A549 (cell line): ENCODE data around the gene MRPL11. TPM values are rescaled to one million over a fixed set of nuclear protein-coding genes. Genes with fewer than 3 reads are reported as not detected.

Source experiments
- ATAC-seq, 2 experiments: fragments of 200-7000 bp in 1 of 2; fragments of >200 bp in 1 of 2; cut with Nextera tagmentation in 1 of 2; cut with Tn5 transposase in 1 of 2; 3 replicates each; pipeline versions ENCODE4 v1.8.0 to v1.9.1; 2018 to 2020; ENCODE audit warnings: mild to moderate bottlenecking in 1 of 2, moderate library complexity in 1 of 2
- CTCF ChIA-PET: fragments of 300-600 bp; sonication (Branson Sonifier 250); formaldehyde crosslinking; extraction: SDS; loops from one replicate; lab custom pipeline; 2021; ENCODE audit warnings: antibody characterized with exemption, inconsistent platforms; lab: Yijun Ruan, JAX
- POLR2A ChIA-PET: fragments of 350-600 bp; formaldehyde crosslinking; extraction: SDS; loops from one replicate; lab custom pipeline; 2021; ENCODE audit warnings: antibody characterized with exemption, inconsistent platforms; lab: Yijun Ruan, JAX
- DNase-seq, 2 experiments: peaks; one replicate each; pipeline versions ENCODE4 v3.0.0 to v3.0.0-alpha.2; 2011 to 2016; ENCODE audit warnings: low read depth in 1 of 2, low spot score in 1 of 2
- FAIRE-seq: peaks from 2 replicates; lab custom pipeline; 2011; peaks lifted over from hg19 to GRCh38; lab: Jason Lieb, UNC
- H3K27ac ChIP-seq, 2 experiments: fragments of >200 bp; sonication (Bioruptor Twin); formaldehyde crosslinking; 3 replicates each; pipeline ENCODE4 v1.5.1; 2016 to 2017
- H3K4me1 ChIP-seq: fragments of >200 bp; sonication (Bioruptor Twin); formaldehyde crosslinking; 3 replicates; pipeline ENCODE4 v1.6.1; 2016
- H3K4me2 ChIP-seq: fragments of >200 bp; sonication (Bioruptor Twin); formaldehyde crosslinking; 3 replicates; pipeline ENCODE4 v1.6.1; 2016
- H3K4me3 ChIP-seq: fragments of >200 bp; sonication (Bioruptor Twin); formaldehyde crosslinking; 3 replicates; pipeline ENCODE4 v1.5.1; 2016
- H3K9me3 ChIP-seq: fragments of >200 bp; sonication (Bioruptor Twin); formaldehyde crosslinking; 3 replicates; pipeline ENCODE4 v1.6.1; 2016
- CBX2 ChIP-seq: fragments of 200-600 bp; sonication (generic); IDR thresholded peaks from 2 replicates; pipeline ENCODE4 v1.6.1; 2016; ENCODE audit warnings: low read depth, mild to moderate bottlenecking, borderline replicate concordance
- CBX8 ChIP-seq: fragments of 200-600 bp; sonication (generic); IDR thresholded peaks from 2 replicates; pipeline ENCODE4 v1.6.1; 2016
- CEBPB ChIP-seq, 2 experiments: fragments of >200 bp in 1 of 2; sonication (Bioruptor Twin) in 1 of 2; formaldehyde crosslinking in 1 of 2; IDR thresholded peaks; 2 replicates each; pipeline ENCODE4 v1.6.1; 2012 to 2016
- CHD2 ChIP-seq: fragments of 150-350 bp; IDR thresholded peaks from 2 replicates; pipeline ENCODE4 v1.6.1; 2014; ENCODE audit warnings: low read length; ENCODE audit not compliant: partially characterized antibody
- ESRRA ChIP-seq: fragments of 150-350 bp; IDR thresholded peaks from 2 replicates; pipeline ENCODE4 v1.6.1; 2014; ENCODE audit warnings: mild to moderate bottlenecking, low read length, borderline replicate concordance
- FOSB ChIP-seq: fragments of 250-450 bp; sonication (Bioruptor Pico); IDR thresholded peaks from 2 replicates; pipeline ENCODE4 v1.5.0; 2020; ENCODE audit warnings: mild to moderate bottlenecking, moderate library complexity
- HOXB13 ChIP-seq: fragments of 250-450 bp; sonication (Bioruptor Pico); IDR thresholded peaks from 2 replicates; pipeline ENCODE4 v1.5.0; 2020; ENCODE audit warnings: low read depth, mild to moderate bottlenecking, moderate library complexity
- JUN ChIP-seq, 2 experiments: fragments of >200 bp; sonication (Bioruptor Twin); formaldehyde crosslinking; IDR thresholded peaks; 2 replicates in 1 of 2; 3 replicates in 1 of 2; pipeline ENCODE4 v1.6.1; 2016 to 2017
- KDM1A ChIP-seq: fragments of 200-600 bp; sonication (generic); IDR thresholded peaks from 2 replicates; pipeline ENCODE4 v1.6.1; 2016; ENCODE audit warnings: low read depth, mild to moderate bottlenecking
- KDM5A ChIP-seq: fragments of 200-600 bp; sonication (generic); IDR thresholded peaks from 2 replicates; pipeline ENCODE4 v1.6.1; 2016; ENCODE audit warnings: antibody characterized with exemption, mild to moderate bottlenecking
- MAZ ChIP-seq: fragments of 150-350 bp; IDR thresholded peaks from 2 replicates; pipeline ENCODE4 v1.6.1; 2014; ENCODE audit warnings: antibody characterized with exemption, low read depth, low read length, borderline replicate concordance
- PHF8 ChIP-seq: fragments of 200-600 bp; sonication (generic); IDR thresholded peaks from 2 replicates; pipeline ENCODE4 v1.6.1; 2016; ENCODE audit warnings: low read depth, mild to moderate bottlenecking, antibody characterized with exemption, moderate library complexity, borderline replicate concordance
- POLR2A ChIP-seq: IDR thresholded peaks from 2 replicates; pipeline ENCODE4 v1.6.1; 2012; ENCODE audit warnings: mild to moderate bottlenecking, low read length
- RNF2 ChIP-seq: fragments of 200-600 bp; sonication (generic); IDR thresholded peaks from 2 replicates; pipeline ENCODE4 v1.6.1; 2016; ENCODE audit warnings: low read depth, mild to moderate bottlenecking, antibody characterized with exemption, moderate library complexity, borderline replicate concordance
- ZSCAN20 ChIP-seq: fragments of 250-450 bp; sonication (Bioruptor Pico); IDR thresholded peaks from 2 replicates; pipeline ENCODE4 v1.8.0; 2022; ENCODE audit warnings: mild to moderate bottlenecking, moderate library complexity
- WGBS: methylation state at CpG from one replicate; pipeline ENCODE4 v1.1.6; 2017; ENCODE audit errors: missing lambda C conversion rate; 5-methylcytosine and 5-hydroxymethylcytosine counted together
- polyA plus RNA-seq, 4 experiments: library from polyadenylated mRNA; depleted of rRNA in 3 of 4; stranded (reverse); fragments of >200 nt; fragmentation: RNase III in 1 of 4; extraction: RNeasy Plus Mini Kit Qiagen cat#74134 plus additional on column Dnase treatment in 1 of 4; gene quantifications; 2 replicates in 3 of 4; 3 replicates in 1 of 4; pipeline ENCODE4 v1.2.3, GENCODE V29; 2011 to 2017
- TF ChIP-seq, protein P1 (sequence below): fragments of 250-450 bp; sonication (Bioruptor Pico); IDR thresholded peaks from 2 replicates; pipeline ENCODE4 v1.5.0; 2021; ENCODE audit warnings: mild to moderate bottlenecking, moderate library complexity, borderline replicate concordance
- TF ChIP-seq, protein P2 (sequence below): fragments of 200-600 bp; sonication (generic); IDR thresholded peaks from 2 replicates; pipeline ENCODE4 v1.6.1; 2016; ENCODE audit warnings: antibody characterized with exemption, mild to moderate bottlenecking, moderate library complexity
- TF ChIP-seq, protein P3 (sequence below): IDR thresholded peaks from 2 replicates; pipeline ENCODE4 v1.6.1; 2012
- TF ChIP-seq, protein P4 (sequence below): fragments of >200 bp; sonication (Bioruptor Twin); formaldehyde crosslinking; IDR thresholded peaks from 2 replicates; pipeline ENCODE4 v1.6.1; 2016
- TF ChIP-seq, protein P5 (sequence below): fragments of >200 bp; sonication (Bioruptor Twin); formaldehyde crosslinking; IDR thresholded peaks from 3 replicates; pipeline ENCODE4 v1.5.1; 2016

The MRPL11 gene
- polyA plus RNA-seq, 2 of the 4 experiments (the other 2 are of a cell fraction): 62.9 to 73.8 TPM

DNA sequence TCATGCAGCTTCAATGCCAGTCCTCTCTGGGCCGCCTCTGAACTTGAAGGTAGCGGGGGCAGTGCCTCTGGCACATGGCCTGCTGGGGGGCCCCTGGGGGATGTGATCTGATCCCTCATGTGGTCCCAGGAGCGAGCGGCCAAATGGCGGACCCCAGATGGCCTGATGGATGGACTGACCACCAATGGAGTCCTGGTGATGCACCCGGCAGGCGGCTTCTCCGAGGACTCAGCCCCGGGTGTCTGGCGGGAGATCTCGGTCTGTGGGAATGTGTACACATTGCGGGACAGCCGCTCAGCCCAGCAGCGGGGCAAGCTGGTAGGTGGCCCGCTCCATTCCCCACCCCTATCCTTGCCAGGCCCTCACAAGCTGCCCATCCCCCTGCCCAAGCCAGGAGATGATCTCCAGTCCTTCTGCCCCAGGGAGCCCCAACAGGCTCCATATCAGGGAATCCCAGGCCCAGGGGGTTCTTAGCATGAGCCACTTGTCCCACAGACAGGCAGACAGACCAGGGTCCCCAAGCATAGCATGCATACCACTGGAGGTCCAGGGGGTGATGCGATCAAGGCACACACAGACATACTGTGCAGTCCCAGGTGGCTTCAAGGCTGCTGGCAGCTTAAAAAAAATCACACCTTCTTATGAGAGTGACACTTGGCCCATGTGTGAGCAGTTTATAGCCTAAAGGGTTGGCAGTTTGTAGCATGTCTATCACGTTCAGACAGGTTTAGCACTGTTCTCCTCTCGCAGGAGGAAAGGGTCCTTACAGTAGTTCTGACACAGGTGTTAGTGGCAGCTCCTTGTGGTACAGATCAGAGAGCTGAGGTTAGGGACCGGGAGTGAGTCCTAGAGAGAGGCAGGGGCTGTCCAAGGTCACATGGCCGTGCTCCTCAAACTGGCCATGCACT lies 35.2 kb upstream of the MRPL11 start:
- TF ChIP-seq PHF8 (no peak), KDM1A (no peak), FOSB (CRISPR knock-in tag) (no peak), POLR2A (no peak)
- TF ChIP-seq, protein P1, sequence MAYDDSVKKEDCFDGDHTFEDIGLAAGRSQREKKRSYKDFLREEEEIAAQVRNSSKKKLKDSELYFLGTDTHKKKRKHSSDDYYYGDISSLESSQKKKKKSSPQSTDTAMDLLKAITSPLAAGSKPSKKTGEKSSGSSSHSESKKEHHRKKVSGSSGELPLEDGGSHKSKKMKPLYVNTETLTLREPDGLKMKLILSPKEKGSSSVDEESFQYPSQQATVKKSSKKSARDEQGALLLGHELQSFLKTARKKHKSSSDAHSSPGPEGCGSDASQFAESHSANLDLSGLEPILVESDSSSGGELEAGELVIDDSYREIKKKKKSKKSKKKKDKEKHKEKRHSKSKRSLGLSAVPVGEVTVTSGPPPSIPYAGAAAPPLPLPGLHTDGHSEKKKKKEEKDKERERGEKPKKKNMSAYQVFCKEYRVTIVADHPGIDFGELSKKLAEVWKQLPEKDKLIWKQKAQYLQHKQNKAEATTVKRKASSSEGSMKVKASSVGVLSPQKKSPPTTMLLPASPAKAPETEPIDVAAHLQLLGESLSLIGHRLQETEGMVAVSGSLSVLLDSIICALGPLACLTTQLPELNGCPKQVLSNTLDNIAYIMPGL (CRISPR knock-in tag): no peak
- TF ChIP-seq, protein P2, sequence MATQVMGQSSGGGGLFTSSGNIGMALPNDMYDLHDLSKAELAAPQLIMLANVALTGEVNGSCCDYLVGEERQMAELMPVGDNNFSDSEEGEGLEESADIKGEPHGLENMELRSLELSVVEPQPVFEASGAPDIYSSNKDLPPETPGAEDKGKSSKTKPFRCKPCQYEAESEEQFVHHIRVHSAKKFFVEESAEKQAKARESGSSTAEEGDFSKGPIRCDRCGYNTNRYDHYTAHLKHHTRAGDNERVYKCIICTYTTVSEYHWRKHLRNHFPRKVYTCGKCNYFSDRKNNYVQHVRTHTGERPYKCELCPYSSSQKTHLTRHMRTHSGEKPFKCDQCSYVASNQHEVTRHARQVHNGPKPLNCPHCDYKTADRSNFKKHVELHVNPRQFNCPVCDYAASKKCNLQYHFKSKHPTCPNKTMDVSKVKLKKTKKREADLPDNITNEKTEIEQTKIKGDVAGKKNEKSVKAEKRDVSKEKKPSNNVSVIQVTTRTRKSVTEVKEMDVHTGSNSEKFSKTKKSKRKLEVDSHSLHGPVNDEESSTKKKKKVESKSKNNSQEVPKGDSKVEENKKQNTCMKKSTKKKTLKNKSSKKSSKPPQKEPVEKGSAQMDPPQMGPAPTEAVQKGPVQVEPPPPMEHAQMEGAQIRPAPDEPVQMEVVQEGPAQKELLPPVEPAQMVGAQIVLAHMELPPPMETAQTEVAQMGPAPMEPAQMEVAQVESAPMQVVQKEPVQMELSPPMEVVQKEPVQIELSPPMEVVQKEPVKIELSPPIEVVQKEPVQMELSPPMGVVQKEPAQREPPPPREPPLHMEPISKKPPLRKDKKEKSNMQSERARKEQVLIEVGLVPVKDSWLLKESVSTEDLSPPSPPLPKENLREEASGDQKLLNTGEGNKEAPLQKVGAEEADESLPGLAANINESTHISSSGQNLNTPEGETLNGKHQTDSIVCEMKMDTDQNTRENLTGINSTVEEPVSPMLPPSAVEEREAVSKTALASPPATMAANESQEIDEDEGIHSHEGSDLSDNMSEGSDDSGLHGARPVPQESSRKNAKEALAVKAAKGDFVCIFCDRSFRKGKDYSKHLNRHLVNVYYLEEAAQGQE: no peak
- Histone ChIP-seq H3K27ac (no peak overlapping the region), H3K4me2 (no peak overlapping the region), H3K4me3 (no peak overlapping the region), H3K4me1 (no peaks in the 10 kb centered on the region), H3K9me3 (no peaks in the 10 kb centered on the region)
- DNase-seq: no peak
- ChIA-PET CTCF (interaction anchor here (1.0 to 1.1 kb wide), 2 partner anchors 34 to 43 kb away, joined by 3 read pairs; no protein-coding TSS in a partner anchor), POLR2A (no interaction called here)
- 76% methylated on average over 6 of the region's 20 CpGs for WGBS
- FAIRE-seq: no peak
- ATAC-seq: no peak

DNA sequence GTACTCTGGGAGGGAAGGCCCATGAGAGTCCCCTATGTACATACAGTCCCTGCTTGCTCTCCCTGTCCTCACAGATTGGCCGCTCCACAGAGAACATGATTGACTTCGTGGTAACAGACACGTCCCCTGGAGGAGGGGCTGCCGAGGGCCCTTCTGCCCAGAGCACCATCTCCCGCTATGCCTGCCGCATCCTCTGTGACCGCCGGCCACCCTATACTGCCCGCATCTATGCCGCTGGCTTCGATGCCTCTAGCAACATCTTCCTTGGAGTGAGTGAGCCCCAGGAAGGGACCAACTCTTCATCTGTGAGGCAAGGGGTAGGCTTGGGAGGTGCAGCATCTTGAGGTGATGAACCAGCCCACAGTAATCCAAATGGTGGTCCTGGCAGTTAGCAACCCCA lies 34.5 kb upstream of the MRPL11 start:
- DNase-seq: no peak
- FAIRE-seq: no peak
- TF ChIP-seq CBX2 (no peak), ZSCAN20 (CRISPR knock-in tag) (no peak), ESRRA (no peak), JUN (IDR thresholded peaks at IDR 0.05) (no peak)
- no peak for ATAC-seq
- CTCF ChIA-PET: interaction anchor here (1.0 to 1.1 kb wide), 2 partner anchors 34 to 43 kb away, joined by 3 read pairs; no protein-coding TSS in a partner anchor
- POLR2A ChIA-PET: no interaction called here
- H3K9me3 ChIP-seq: no peaks in the 10 kb centered on the region
- no peak overlapping the region for H3K27ac ChIP-seq
- no peak overlapping the region for H3K4me3 ChIP-seq
- H3K4me2 ChIP-seq: no peak overlapping the region
- WGBS: 90% methylated on average over 11 of the region's 11 CpGs
- no peaks in the 10 kb centered on the region for H3K4me1 ChIP-seq

DNA sequence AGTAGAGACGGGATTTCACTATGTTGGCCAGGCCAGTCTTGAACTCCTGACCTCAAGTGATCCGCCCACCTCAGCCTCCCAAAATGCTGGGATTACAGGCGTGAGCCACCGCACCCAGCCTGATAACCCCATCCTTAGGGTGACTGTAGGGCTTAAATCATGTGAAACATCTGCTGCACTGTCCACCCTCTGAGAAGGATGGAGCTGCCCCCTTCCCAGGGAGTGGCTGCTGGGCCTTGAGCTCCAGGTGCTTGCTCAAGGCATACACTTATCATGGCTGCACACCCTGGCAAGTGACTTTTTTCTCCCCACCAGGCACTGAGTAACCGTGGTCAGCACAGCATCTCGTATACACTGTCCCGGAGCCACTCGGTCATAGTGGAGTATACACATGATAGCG lies 33.4 kb upstream of the MRPL11 start:
- Histone ChIP-seq H3K4me2 (no peak overlapping the region), H3K9me3 (no peaks in the 10 kb centered on the region), H3K4me1 (peaks cover 7% of the 10 kb centered on the region), H3K4me3 (no peak overlapping the region), H3K27ac (no peak overlapping the region)
- ChIA-PET POLR2A (interaction anchor here (2.6 kb wide), 1 partner anchor 8 kb away, joined by 16 read pairs; the partner anchor contains the start of gene DPP3), CTCF (interaction anchor here (1.1 to 4.8 kb wide), 3 partner anchors 7 to 51 kb away, joined by 3 to 37 read pairs (median 5); partner anchors contain the start of genes DPP3 and NPAS4)
- 97% methylated on average over 9 of the region's 9 CpGs for whole genome bisulfite sequencing
- no peak for ATAC-seq
- no peak for FAIRE-seq
- no peak for DNase-seq
- no peak for TF ChIP-seq KDM1A
- TF ChIP-seq, protein P3, sequence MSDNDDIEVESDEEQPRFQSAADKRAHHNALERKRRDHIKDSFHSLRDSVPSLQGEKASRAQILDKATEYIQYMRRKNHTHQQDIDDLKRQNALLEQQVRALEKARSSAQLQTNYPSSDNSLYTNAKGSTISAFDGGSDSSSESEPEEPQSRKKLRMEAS: no peak
- TF ChIP-seq KDM5A: no peak
- no peak for TF ChIP-seq RNF2
- TF ChIP-seq PHF8: no peak
- no peak for TF ChIP-seq CEBPB (IDR thresholded peaks at IDR 0.05)
- no peak for TF ChIP-seq CBX8
- no peak for TF ChIP-seq ESRRA
- TF ChIP-seq, protein P4, sequence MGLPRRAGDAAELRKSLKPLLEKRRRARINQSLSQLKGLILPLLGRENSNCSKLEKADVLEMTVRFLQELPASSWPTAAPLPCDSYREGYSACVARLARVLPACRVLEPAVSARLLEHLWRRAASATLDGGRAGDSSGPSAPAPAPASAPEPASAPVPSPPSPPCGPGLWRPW: no peak
- TF ChIP-seq, protein P1 (CRISPR knock-in tag): no peak
- TF ChIP-seq, protein P5, sequence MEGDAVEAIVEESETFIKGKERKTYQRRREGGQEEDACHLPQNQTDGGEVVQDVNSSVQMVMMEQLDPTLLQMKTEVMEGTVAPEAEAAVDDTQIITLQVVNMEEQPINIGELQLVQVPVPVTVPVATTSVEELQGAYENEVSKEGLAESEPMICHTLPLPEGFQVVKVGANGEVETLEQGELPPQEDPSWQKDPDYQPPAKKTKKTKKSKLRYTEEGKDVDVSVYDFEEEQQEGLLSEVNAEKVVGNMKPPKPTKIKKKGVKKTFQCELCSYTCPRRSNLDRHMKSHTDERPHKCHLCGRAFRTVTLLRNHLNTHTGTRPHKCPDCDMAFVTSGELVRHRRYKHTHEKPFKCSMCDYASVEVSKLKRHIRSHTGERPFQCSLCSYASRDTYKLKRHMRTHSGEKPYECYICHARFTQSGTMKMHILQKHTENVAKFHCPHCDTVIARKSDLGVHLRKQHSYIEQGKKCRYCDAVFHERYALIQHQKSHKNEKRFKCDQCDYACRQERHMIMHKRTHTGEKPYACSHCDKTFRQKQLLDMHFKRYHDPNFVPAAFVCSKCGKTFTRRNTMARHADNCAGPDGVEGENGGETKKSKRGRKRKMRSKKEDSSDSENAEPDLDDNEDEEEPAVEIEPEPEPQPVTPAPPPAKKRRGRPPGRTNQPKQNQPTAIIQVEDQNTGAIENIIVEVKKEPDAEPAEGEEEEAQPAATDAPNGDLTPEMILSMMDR: no peak
- TF ChIP-seq HOXB13 (CRISPR knock-in tag): no peak
- TF ChIP-seq CHD2: no peak
- TF ChIP-seq MAZ: no peak
- TF ChIP-seq JUN (IDR thresholded peaks at IDR 0.05): no peak
